Stimulated activated CD4-positive, alpha-beta T cell treated with anti-CD3 and anti-CD28 coated beads, Interleukin-4, amount 100 ng/mL, for 24 hours (primary cell): ENCODE data around the gene OR2G6.

ENCODE experiments used
- DNase-seq: peaks from one replicate; pipeline ENCODE4 v3.0.0-alpha.2; 2020

OR2G6 gene

GRCh38 chr1:248576260-248576980 lies 68.5 kb downstream of the OR2G6 start:
- no peak for DNase-seq
